Subcutaneous abdominal adipose tissue (tissue), 5 donors: ENCODE results near the gene RGS18.

ENCODE experiments used
- H3K27ac ChIP-seq: one replicate; pipeline ENCODE4 v1.7.0; 2013; ENCODE audit warnings: low read depth, mild to moderate bottlenecking, inconsistent platforms, low read length, moderate library complexity
- H3K27me3 ChIP-seq, 5 donors: one replicate each; pipeline ENCODE4 v1.7.0; 2013; ENCODE audit warnings: low read length in 5 of 5, inconsistent platforms in 1 of 5; ENCODE audit not compliant: control insufficient read depth in 5 of 5, insufficient read depth in 4 of 5
- H3K36me3 ChIP-seq, 5 donors: one replicate each; pipeline ENCODE4 v1.7.0; 2013; ENCODE audit warnings: low read length in 5 of 5; ENCODE audit not compliant: control insufficient read depth in 5 of 5, insufficient read depth in 5 of 5
- H3K4me1 ChIP-seq, 5 donors: one replicate each; pipeline ENCODE4 v1.7.0; 2013; ENCODE audit warnings: low read length in 5 of 5, mild to moderate bottlenecking in 3 of 5, moderate library complexity in 1 of 5; ENCODE audit not compliant: control insufficient read depth in 5 of 5, insufficient read depth in 5 of 5
- H3K4me3 ChIP-seq, 5 donors: one replicate each; pipeline ENCODE4 v1.7.0; 2013; ENCODE audit warnings: low read length in 5 of 5, low read depth in 1 of 5
- H3K9ac ChIP-seq, 5 donors: one replicate each; pipeline ENCODE4 v1.7.0; 2013; ENCODE audit warnings: low read length in 5 of 5, mild to moderate bottlenecking in 4 of 5, moderate library complexity in 3 of 5
- H3K9me3 ChIP-seq, 5 donors: one replicate each; pipeline ENCODE4 v1.7.0; 2013; ENCODE audit warnings: low read length in 5 of 5; ENCODE audit not compliant: control insufficient read depth in 5 of 5
- donor health status: healthy.
- donor health status: healthy.
- donor health status: healthy.
- donor health status: healthy.
- donor health status: healthy.

The RGS18 gene

DNA sequence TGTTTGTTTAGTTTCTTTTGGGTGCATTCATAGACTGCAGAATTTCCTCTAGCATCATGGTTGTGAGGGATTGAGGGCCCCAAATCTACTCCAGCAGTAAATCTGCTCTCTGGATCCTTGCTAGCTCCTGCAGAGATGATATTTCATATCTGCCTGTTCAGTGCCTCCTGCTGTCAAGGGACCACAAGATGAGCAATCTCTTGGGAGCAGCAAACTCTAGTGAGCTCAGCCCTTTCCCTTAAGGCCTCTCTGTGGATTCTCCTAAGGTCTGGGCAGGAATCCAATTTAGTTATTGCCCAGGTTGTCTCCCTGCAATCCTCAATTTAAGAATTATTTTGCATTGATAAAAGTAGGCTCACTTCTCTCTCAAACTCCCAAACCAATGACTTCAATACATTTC lies 76.9 kb downstream of the RGS18 start:
- H3K27me3 ChIP-seq: no peaks in the 10 kb centered on the region
- H3K9ac ChIP-seq: no peak overlapping the region
- no peaks in the 10 kb centered on the region for H3K4me1 ChIP-seq
- peaks cover 0 to 3% (median 0%) of the 10 kb centered on the region in 5 donors for H3K9me3 ChIP-seq
- no peaks in the 10 kb centered on the region for H3K36me3 ChIP-seq
- no peak overlapping the region for H3K27ac ChIP-seq
- H3K4me3 ChIP-seq: no peak overlapping the region
